ENCODE data around the gene CES3.

- TF ChIP-seq, protein P1, sequence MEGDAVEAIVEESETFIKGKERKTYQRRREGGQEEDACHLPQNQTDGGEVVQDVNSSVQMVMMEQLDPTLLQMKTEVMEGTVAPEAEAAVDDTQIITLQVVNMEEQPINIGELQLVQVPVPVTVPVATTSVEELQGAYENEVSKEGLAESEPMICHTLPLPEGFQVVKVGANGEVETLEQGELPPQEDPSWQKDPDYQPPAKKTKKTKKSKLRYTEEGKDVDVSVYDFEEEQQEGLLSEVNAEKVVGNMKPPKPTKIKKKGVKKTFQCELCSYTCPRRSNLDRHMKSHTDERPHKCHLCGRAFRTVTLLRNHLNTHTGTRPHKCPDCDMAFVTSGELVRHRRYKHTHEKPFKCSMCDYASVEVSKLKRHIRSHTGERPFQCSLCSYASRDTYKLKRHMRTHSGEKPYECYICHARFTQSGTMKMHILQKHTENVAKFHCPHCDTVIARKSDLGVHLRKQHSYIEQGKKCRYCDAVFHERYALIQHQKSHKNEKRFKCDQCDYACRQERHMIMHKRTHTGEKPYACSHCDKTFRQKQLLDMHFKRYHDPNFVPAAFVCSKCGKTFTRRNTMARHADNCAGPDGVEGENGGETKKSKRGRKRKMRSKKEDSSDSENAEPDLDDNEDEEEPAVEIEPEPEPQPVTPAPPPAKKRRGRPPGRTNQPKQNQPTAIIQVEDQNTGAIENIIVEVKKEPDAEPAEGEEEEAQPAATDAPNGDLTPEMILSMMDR (IDR thresholded peaks at IDR 0.05; ENCODE audit: low read length) = no peak
- no peak for TF ChIP-seq EZH2 (IDR thresholded peaks at IDR 0.05; ENCODE audit: borderline replicate concordance, low read length)
Observed at GRCh38 chr16:66916518-66916917, 44.5 kb upstream of the CES3 start.
